Amniotic stem cell (primary cell): ENCODE measurements around the gene SRMS.

Experiments
- DNase-seq: peaks from one replicate; lab custom pipeline; 2025; lab: John Stamatoyannopoulos, UW

SRMS gene, protein sequence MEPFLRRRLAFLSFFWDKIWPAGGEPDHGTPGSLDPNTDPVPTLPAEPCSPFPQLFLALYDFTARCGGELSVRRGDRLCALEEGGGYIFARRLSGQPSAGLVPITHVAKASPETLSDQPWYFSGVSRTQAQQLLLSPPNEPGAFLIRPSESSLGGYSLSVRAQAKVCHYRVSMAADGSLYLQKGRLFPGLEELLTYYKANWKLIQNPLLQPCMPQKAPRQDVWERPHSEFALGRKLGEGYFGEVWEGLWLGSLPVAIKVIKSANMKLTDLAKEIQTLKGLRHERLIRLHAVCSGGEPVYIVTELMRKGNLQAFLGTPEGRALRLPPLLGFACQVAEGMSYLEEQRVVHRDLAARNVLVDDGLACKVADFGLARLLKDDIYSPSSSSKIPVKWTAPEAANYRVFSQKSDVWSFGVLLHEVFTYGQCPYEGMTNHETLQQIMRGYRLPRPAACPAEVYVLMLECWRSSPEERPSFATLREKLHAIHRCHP

DNA sequence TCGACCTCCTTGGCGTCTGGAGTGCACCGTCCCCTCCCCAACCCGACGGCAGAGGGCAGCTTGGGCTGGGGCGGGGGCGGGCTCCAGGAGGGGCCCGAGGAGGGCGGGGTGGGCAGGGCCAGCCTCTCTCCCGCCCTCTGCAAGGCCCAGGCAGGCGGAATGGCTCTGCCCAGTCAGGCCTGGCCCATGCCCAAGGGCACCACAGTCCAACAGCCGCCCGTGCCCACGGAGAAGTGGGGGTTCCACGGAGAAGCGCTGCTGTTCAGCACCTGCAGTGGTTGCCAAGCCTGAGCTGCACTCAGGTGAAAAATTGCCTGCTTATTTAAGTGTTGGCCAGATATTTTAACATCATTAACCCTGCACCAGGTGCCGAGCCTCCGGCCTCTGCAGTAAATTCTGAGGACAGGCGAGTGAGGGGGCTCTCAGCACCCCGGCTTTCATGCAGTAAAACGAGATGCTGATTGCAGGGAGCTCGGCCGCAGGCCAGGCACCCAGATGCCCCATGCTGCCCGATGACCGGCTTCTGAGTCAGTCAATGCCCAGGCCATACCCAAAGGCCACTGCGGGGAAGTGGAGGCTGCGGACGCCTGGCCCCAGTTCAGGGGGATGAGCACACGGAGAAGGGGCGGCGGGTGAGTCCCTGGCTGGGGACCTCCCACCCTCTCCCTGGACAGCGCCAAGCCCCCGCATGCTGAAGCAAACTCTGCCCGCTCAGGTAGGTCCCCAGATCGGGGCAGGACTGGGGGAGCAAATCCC, at the start of gene SRMS:
Gene SRMS (minus strand): TSS at position 25 of the 756 bp plus-strand sequence. CDS start 286 bp downstream, outside the sequence.
- DNase-seq: no peak

DNA sequence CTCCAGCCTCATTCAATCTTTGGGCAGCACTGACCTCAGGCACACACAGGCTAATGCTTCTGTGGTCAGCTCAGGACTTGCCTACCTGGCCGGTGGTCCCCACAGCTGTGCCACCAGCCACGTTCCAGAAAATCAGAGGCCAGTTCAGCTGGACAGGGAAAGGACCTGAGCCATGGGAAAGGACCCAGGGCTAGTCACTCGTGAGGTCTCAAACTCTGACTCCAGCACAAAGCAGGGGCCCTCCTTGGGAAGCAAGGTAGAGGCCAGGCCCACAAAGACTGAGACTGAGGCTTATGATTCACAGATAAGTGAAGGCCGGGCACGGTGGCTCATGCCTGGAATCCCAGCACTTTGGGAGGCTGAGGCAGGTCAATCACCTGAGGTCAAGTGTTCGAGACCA, 48.9 kb upstream of the SRMS start:
- no peak for DNase-seq

DNA sequence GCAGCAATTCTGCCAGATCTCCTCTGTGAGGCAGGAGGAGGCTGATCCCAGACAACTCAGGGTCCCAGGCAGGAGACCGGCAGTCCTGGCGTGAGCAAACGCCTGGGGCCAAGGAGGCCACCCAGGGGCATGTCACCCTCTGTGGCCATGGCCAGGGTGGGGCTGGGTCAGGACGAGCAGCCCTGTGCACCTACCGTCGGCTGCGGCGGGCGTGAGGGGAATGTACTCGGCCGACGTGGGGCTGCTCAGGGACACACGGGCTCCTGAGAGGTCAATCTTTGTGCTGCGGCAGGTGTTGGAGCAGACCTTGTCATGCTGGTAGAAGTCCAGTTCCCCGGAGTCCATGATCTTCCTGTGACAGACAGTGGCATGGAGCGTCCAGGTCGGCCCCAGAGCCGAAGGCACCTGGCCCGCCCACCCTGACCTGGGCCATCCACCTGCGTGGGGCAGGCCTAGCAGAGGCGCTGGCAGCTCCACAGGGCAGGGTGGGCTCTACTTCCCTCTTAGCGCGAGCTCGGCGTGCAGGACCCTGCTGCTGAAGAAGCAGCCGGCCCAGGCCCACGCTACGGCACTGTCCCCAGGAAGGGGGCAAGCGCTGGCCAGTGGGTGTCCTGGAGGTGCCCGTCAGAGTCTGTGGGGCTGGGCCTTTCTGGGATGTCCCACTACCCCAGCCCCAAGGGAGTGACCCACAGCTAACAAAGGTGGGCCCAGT, 48.0 kb upstream of the SRMS start:
- DNase-seq: no peak

DNA sequence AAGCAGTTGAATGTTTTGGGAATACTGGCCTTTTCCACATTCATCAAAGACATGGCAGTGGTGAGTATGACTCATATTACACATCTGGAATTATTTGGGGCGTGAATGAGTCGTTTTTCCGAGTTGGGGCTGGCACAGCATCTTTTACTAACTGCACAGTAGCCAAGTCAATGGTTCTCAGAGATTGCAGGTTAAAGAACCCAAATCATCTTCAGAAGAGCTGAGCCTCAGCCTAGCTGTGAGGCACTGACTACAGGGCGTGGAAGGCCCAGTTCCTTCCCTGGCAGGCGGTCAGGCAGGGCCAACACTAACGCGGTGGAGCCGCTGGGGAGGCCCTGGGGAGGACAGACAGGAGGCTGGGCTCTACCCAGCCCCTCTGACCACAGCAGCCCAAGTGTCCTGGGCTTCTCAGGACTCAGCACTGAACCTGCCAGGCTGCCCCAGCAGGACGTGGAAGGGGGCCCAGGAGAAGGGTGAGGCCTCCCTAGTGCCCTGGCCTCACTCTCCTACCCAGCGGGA, 46.6 kb upstream of the SRMS start:
- DNase-seq: no peak

DNA sequence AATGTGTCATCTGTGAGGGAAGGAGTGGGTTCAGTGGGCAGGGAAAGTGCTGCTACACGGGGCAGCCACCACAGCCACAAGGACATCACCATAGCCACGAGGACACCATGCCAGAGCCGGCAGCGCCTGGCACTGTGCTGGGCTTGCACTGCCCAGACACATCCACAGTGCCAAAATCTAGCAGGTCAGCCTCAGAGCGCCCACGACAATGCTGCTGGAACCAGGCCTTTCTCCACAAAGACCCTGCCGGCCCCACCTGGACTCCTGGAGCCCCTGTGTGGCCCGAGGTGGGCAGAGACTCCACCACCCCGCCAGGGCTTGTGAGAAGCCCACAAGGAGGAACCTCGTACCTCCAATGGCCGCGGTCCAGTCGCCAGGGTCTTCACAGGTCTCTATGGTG, 45.1 kb upstream of the SRMS start:
- no peak for DNase-seq

DNA sequence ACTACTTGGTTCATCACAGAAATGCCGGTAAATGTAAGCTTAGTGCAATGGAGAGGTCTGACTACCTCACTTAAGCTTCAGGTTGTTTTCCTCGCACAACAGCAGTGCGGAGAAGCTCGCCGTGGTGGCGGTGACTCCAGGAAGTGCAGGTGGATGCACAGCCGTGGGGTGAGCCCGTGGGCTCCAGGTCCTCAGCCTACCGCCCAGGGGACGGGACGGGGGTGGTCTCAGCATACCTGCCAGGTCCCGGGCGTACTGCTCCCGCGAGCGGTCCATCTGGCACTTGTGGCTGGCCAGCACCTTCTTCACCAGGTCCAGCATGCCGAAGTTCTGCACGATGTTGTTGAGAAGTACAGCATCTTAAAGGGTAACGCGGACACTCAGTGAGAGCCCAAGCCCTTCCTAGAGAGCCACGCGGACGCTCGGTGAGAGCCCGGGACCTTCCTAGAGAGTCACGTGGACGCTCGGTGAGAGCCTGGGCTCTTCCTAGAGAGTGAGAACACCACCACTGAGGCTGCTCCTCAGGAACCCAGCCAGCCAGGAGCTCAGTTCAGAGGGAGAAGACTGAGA, 44.3 kb upstream of the SRMS start:
- no peak for DNase-seq

DNA sequence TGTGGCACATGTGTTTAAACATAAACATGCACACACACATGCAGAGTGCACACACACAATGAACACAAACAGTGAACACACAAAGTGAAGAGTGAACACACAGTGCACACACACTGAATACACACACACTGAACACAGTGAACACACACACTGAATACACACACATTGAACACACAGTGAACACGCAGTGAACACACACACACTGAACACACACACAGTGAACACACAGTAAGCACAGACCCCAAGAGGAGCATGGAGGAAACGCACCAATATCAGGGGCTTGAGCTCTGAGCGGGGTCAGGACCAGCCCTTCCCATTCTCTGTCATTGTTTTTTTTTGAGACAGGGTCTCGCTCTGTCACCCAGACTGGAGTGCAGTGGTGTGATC, 43.6 kb upstream of the SRMS start:
- no peak for DNase-seq

DNA sequence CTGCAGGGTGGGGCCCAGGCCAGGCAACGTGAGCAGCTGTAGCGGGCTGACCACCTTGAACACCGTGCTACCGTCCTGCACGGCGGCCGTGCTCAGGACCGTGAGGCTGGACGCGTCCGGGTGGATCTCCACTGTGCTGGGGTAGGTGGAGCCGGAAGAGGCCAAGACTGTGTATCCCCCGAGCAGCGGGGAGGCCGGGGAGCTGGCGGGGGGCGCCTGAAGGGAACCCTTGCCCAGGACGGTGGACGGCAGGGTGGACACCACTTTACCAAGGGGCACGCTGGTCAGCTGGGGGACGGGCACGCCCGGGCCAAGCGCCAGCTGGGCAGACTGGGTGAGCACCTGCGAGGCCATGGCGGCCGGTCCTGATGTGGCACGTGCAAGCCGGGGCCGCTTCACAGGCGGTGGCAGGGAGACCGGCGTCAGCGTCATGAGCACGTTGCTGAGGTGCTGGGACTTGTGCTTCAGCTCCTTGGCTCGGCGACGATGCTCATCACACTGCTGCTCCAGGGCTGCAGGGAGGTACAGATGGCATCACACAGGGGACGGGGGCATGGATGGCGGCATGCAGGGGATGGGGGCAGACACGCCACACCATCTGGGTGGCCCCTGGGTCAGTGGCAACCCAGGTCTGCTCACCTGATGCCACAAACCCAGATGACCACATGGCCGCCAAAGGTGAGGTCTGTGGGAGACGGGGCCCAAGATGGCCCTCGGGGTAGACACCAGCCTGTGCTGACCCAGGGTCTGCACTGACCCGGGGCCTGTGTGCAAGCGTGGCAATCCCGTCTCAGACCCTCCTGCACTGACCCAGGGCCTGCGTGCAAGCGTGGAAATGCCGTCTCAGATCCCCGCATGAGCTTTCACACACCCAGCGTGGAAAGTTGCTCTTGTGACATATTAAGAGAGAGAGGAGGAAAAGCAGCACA, 42.9 kb upstream of the SRMS start:
- DNase-seq: no peak

DNA sequence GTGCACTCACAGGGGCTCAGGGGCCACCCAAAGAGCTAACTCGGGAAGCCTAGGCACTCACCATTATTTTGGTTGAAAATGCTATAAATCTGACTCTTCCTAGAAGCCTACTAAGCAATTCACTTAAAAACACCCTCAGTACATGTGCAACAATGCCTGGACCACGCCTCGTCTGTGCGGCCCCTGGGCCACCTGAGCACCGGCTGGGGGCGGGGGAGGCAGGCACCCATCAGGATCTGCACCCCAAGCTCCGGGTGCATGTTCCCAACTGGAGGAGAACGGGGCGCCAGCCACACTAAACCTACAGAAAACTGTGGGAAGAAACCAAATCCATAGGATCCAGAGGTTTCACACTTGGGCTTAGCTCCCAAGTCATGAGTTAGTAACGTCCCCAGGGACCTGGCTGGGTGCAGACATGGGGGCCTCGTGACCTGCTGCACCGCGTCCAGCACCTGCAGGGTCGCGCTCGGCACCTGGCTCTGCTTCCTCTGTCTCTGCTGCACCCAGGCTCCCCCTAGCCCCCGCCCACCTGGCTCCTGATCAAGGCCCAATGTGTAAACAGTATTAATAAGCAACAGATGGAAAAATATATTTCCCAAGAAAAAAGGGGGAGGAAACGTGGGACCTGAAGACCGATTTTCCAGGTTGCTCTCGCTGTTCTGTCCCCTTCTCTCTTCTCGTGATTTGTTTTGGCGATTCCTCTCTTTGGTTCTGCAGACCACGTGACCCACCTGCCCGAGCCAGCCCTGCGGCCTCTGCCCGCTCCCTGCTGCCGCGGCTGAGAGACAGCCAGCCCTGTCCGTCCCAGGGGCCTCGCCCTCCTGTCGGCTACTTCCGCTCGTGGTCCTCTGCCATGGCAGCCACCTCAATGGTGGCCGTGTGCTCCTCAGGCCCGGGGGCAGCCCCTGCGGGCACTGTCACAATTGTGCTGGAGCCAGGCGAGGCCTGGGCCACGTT, 42.0 kb upstream of the SRMS start:
- no peak for DNase-seq

DNA sequence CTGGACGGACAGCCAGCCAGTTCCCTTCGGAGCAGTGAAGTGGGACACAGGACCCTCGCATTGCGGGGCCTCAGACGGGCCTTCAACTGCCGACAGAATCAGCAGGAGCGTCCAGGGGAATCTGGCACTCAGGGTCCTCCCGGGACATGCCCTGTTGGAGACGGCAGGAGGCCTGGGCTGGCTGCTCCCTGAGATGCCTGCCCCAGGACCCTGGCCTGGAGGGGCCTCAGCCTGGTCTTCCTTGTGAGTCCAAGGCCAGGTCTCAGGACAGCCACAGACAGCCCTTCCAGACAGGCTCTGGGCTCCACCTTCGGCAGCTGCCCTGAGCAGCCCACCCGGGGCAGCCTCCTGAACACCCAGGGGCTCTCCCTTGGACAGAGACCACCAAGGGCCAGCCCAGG, 41.1 kb upstream of the SRMS start:
- no peak for DNase-seq

DNA sequence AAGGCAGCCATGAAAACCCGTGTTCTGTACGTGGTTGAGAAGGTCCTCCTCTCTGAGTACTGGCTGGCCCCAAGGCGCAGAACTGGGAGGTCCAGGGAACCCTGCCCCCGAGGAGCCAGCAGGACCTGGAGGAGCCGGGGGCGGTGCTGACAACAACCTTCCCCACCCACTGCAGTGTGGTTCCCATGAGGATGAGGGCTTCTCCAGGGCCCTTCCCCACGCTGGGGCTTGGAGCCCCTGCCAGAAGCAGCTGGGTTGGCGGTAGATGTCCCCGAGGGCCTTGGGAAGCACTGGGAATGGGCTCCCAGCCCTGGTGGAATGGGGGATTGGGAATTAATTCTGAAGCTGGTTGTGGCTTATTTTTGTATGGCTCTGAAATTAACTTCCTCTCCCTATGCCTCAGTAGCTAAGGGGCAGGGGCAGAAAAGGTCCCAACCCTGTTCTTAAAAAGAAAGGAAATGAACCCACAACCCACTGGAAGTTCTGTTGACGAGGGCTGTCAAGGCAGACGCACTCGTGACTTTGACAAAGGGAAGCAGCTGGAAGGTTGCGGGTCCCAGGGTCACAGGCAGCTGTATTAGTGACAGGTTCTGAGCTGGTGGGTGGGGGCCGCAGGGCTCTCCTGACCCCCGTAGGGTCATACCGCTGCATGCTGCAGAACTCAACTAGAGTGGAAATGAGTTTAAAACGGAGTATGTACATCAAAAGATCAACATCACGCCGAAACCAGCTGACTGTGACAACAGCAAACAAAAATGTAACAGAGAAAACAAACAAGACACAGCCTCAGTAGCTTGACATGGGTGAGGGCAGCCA, 40.4 kb upstream of the SRMS start:
- no peak for DNase-seq

DNA sequence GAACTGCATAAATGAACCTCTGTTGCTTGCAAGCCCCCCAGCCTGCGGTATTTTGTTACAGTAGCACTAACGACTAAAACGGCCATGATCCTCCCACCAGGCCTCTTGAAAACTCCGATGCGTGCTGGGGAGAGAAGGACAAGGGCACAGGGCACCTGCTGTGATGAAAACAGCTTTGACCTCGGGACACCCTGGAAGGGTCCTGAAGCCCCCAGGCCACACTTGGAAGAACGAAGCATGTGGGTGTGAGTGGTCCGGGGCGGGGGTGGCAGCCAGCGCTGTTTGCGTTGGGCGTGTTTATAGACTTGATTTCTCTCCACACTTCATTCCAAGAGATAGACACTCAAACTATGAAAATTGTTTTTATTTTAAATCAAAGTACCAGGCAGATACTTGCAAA, 39.7 kb upstream of the SRMS start:
- DNase-seq: no peak

DNA sequence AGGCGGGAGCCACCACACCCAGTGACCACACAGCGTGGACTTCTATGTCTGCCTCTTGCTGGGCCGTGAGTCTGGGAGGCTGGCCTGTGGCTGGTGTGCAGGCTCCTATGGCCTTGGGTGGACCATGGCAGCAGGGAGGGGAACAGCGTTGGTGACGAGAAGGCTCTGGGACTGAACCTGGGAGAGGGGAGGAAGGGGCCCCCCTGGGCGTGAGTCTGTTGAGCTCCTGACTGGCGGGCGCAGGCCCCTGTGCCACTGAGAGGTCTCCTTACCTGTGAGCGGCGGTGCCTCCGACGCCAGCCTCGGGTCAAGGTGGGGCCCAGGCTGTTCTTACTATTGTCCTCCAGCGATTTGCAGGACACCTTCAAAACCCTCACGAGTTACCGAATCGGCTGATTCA, 39.2 kb upstream of the SRMS start:
- no peak for DNase-seq

DNA sequence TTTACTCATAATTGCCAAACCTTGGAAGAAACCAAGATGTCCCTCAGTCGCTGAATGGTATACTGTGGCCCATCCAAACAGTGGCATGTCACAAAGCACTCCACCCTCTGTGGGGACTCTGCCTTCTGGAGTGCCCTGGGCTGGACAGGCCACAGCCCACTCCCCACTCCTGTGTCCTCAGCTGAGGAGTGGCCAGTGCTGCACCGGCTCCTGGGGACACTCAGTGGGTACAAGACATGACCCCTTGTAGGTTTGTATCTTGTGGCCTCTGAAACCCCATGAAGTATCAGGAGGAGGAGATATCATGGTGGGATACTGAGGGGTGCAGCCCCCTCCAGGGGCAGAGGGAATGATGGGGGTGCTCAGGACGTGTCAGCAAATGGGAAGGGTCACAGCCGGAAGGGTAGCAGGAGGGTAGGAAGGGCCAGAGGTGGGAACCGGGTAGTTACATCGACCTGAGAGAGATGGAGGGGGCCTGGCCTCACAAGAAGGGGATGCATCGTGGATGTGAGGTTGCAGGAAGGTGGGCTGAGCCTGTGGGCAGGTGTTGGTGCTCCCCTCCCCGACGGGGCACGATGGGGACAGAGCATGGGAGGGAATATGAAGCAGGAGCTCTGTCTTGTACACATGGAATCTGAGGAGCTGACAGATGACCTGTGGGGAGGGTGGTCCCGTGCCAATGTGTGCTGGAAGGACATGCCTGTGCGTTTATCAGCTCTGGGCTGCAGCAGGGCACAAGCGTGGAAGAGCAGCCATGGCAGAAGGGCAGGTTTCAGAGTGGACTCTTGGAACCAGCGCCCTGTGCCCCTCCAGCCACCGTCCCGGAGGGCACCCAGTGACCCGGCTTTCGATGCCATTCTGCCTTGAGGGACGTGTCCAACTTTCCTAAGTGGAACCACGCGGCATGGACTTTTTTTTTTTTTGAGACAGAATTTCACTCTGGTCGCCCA, 38.3 kb upstream of the SRMS start:
- no peak for DNase-seq

DNA sequence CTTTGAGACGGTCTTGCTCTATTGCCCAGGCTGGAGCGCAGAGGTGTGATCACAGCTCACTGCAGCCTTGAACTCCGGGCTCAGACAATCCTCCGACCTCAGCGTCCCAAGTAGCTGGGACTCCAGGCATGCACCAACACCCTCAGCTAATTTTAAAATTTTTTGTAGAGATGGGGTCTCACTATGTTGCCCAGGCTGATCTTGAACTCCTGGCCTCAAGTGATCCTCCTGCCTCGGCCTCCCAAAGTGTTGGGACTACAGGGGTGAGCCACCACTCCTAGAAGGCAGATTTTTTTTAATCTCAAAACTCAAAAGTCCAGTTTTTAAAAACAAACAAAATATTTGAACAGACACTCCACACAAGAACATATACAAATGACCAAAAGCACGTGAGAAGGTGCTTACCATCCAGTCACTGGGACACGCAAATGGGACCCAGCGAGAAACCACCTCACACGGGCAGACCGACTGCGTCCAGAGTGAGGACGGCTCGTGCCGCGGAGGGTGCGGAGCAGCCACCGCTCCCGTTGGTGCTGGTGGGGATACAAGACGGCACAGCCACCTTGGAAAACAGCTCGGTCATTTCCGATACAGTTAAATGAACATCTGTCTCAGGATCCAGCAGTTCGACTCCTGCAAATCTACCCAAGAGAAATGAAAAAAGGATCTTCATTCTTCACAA, 35.0 kb upstream of the SRMS start:
- DNase-seq: no peak

DNA sequence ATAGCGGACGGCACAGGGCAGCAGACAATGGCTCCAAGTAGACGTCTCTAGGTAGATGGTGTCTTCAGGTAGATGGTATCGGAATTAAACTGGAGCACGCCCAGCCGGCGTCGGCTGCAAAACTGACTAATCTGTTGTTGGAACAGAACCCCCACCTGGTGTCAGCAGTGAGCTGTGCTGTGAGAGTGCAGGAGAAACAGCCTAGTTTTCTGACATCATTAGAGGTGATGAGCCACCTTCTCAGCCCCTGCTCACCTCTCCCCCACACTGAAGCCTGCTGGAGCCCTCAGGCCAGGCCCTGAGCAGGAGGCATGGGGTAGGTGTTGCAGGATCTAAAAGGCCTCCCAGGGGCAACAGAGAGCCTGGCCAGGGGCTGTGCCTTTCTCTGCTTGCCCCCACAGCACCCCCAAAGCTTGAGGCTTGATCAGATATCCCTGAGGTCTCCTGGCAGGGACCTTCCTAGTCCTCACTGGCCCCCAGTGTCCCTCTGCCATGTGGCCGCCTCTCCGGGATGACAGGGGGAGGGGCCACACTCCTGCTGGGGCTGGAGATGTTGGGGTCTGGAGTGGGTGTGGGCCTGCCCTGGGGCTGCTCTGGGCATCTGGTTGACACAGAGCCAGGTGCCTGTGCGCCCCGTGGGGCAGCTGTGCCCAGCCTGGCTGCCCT, 33.4 kb upstream of the SRMS start:
- no peak for DNase-seq
